Activated CD4-positive, alpha-beta T cell treated with anti-CD3 and anti-CD28 coated beads, Interleukin-2, amount 50 U/mL, for 24 hours (primary cell): ENCODE data around the gene KRT39.

Source experiments
- DNase-seq, 2 donors: peaks; one replicate each; pipeline ENCODE4 v3.0.0-alpha.2; 2020; ENCODE audit warnings: low read depth in 1 of 2, low spot score in 1 of 2

The KRT39 gene

GRCh38 chr17:40980596-40980995 is 13.8 kb upstream of the KRT39 start:
- no peak for DNase-seq

DNA sequence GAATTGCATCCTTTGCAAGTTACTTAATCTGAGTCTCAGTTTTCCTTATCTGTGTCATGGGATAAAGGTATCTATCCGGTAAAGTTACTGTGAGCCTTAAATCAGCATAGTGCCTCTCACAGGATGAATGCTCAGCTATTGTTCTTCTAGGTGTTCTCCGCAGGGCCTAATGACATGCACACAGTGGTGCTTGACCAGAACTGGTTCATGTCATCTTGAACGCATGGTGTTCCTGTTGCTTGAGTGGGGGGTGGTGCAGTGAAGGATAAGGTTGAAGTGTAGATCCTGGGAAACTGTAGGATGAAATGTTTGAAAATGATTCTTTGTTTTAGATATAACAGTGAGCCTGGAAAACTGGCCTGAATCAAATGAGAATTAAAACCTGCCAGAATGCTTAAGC is 13.4 kb upstream of the KRT39 start:
- DNase-seq = no peak

DNA sequence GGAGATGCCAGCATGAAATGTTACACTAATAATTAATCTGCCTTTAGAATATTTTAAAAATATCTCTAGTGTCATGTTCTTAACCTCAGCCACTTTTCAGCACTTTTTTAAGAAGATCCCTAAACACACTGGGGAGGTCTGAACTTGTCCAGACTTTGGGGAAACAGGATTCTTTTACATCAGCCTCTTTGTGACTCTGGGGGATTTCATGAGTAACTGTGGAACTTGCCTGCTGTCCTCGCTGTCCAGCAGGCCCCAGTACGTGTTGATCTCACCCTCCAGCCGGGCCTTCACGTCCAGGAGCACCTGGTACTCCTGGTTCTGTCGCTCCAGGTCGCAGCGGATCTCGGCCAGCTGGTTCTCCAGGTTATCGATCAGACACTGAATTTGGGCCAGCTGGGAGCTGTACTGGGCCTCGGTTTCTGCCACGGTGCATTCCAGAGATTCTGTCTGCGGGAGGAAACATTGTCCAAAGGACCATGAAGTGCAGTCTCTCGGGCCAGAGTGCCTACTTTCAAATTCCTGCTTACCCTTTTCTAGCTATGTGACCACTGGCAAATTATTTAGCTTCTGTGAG is 11.9 kb upstream of the KRT39 start:
- DNase-seq = no peak

GRCh38 chr17:40975516-40975915 is 8.8 kb upstream of the KRT39 start:
- DNase-seq = no peak

DNA sequence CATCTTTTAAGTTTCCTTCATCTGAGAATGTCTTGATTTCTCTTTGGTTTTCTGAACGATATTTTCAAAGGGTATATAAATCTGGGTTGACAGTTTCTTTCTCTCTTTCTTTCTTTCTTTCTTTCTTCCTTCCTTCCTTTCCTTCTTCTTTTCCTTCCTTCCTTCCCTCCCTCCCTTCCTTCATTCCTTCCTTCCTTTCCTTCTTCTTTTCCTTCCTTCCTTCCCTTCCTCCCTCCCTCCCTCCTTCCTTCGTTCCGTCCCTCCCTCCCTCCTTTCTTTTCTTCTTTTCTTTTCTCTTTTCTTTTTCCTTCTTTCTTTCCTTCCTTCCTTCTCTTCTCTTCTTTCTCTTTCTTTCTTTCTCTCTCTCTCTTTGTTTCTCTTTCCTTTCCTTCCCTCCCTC is 7.6 kb upstream of the KRT39 start:
- no peak for DNase-seq

GRCh38 chr17:40967582-40967981 is 834 bp upstream of the KRT39 start:
- DNase-seq = no peak

GRCh38 chr17:40963838-40964237 is 2.9 kb downstream of the KRT39 start:
- DNase-seq = no peak

DNA sequence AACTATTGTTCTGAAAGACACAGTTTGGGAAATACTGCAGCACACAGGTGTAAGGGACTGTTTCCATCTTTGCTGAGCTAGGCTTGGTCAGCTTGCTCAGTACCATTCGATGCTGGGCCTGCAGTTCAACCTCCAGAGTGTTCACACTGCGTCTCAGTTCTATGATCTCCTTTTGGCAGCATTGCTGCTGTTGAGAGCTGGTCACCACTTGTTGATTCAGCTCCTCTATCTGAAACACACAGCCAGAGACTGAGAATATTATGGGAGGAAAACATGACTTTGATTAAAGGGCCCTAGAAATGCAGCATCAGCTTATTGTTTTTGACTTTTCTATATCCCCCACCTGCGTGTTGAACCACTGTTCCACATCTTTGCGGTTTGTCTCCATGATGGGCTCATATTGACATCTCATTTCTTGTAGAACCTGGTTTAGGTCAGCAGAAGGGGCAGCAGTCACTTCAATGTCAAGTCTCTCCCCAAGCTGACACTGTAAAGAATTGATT is 4.6 kb downstream of the KRT39 start:
- no peak for DNase-seq

- no peak for DNase-seq
Observed at GRCh38 chr17:40961591-40961990, 5.2 kb downstream of the KRT39 start.

- no peak for DNase-seq
Observed at GRCh38 chr17:40960144-40960543, 6.6 kb downstream of the KRT39 start.

DNA sequence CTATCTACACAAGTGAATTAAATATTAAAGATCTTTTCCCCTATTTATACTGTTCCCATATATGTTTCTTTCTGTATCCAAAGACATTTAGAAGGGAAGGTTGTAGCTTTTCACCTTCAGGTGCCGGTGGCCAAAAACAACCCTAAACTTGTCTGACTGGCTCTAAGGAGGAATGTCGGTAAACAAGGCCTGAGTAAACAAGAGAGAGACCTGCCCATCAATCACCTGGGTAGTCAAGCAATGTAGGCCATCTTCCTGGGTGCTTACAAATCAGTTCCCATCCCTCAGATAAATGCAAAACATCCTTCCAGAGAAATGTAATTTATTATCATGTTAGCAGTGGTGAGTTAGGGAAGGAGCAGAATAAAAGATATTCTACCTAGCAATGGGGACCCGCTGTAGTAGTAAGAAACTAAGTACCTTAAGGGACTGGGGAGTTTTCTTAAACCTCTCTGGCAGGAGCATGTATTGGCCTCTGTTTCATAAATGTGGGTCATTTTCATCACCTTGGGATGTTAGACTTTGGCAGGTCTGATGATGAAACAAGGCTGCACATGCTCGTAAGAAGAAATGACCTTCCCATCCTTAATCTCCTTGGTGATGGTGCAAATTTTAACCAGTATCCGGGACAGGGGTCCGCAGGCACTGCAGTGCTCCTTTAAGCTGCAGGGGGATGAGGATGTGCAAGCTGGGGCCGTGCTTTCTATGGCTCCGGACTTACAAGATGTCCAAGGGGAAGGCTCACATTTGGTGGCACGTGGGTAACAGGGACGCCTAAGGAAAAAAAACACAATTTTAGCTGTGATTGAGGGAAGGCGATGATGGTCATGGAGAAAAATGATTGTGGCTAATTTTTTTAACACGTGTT is 8.4 kb downstream of the KRT39 start:
- no peak for DNase-seq

GRCh38 chr17:40956401-40957254 is 10.1 kb downstream of the KRT39 start:
- DNase-seq = no peak

DNA sequence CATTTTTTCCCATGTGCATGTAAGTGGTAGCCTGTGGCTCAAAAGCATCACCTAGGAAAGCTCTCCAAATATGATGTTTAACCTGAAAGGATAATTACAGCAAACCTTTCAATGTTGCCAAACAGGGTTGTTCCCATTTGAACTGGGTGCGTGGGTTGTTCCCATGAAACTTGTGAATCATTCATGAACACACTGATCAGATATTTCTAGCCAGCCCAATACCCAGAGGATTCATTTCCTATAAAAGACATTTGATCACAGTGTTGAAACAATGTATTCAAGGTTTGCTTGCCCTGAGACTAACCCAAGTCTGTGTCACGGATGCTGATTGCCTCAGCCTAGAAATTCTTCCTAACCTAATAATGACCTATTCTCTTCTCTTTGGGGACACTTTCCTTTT is 12.9 kb downstream of the KRT39 start:
- DNase-seq = no peak

- DNase-seq = no peak
Observed at GRCh38 chr17:40952661-40953060, 14.1 kb downstream of the KRT39 start.

DNA sequence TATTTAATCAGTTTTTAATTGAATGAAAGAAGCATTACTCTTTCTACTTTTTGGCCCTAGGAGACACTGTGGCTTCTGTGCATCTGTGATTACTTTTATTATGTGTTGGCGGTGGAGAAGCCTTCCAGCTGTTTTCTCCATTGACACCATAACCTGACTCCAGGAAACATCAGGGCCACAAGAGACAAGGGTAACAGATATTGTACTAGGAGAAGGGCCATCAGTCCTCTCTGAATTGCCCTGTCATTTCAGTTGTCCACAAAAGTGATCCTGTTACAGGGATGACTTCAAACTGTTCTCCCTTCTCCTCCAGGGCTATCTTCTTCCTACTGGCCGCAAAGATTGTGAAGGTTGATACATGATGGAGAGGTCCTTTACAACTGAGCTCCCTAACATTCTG is 14.6 kb downstream of the KRT39 start:
- DNase-seq = no peak

- DNase-seq = no peak
Observed at GRCh38 chr17:40951011-40951622, 15.6 kb downstream of the KRT39 start.

- no peak for DNase-seq
Observed at GRCh38 chr17:40950176-40950575, 16.6 kb downstream of the KRT39 start.

- no peak for DNase-seq
Observed at GRCh38 chr17:40949418-40949817, 17.3 kb downstream of the KRT39 start.

DNA sequence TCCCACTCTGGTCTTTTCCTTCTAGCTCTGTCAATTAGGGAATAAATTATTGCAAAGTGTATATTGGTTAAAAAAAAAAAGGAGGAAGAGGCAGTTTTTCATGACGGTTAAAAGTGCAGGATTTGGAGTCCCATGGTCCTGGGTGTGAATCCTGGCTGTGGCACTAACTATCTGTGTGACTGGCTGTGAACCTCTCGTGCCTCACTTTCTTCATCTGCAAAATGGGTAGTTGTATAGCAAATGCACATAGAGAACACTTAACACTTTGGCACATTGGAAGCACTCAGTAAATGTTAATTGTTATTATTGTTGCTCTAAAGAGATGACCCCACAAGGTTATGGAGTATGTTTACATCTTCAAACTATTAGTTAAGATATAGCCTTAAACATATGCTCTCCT is 18.8 kb downstream of the KRT39 start:
- DNase-seq = no peak

DNA sequence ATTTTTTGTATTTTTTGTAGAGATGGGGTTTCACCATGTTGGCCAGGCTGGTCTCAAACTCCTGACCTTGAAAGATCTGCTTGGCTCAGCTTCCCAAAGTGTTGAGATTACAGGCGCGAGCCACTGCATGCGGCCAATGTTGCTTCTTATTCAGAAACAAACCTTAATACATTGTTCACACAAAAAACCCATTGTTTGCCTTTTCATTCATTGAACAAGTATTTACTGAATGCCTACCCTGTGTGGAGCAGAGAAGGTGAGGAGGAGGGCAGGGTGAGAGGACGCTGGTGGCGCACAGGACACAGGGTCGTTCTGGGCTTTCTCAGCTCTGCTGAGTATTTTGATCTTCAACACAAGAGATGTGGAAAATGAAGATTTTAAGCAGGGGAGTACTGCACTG is 21.3 kb downstream of the KRT39 start:
- no peak for DNase-seq

DNA sequence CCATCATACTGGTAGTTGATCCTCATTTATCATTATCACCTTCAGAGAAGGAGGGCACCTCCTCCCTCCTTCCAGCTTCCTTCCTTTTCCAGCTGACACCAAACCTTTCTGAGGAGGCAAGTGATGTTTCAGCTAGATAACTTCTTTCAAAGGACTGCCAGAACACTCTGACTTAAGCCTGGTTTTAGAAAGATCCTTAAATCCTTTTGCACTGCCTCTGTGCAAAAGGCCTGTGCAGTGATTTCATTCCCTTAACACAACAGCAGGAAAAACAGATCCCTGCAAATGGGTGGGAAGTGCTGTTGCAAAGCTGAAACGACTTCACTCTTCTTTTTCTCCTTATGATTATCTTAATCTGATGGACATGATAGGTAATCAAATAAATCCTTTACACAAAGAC is 22.2 kb downstream of the KRT39 start:
- no peak for DNase-seq
